HG03103 (cell line): ENCODE measurements around the gene PSME3IP1.
"Not testable (repeated sequence)": the region's sequence is repeated elsewhere in the genome, so short reads cannot be mapped to it uniquely, and the experiment has no call there.

Source experiments
- ATAC-seq: cut with Tn5 transposase; IDR thresholded peaks from one replicate; pipeline ENCODE4 v1.9.1; 2021; ENCODE audit warnings: low read depth; ENCODE audit not compliant: unreplicated experiment

Gene PSME3IP1

GRCh38 chr16:57200321-57200720, 14.5 kb upstream of the PSME3IP1 start:
- ATAC-seq = not testable (repeated sequence)

GRCh38 chr16:57196753-57197152, 10.9 kb upstream of the PSME3IP1 start:
- no peak for ATAC-seq

GRCh38 chr16:57196286-57196685, 10.4 kb upstream of the PSME3IP1 start:
- no peak for ATAC-seq

GRCh38 chr16:57194512-57194911, 8.7 kb upstream of the PSME3IP1 start:
- ATAC-seq = no peak

- no peak for ATAC-seq
Observed at GRCh38 chr16:57192720-57193486, 7.1 kb upstream of the PSME3IP1 start.

- ATAC-seq = no peak
Observed at GRCh38 chr16:57192146-57192545, 6.3 kb upstream of the PSME3IP1 start.

- ATAC-seq = no peak
Observed at GRCh38 chr16:57191056-57191571, 5.3 kb upstream of the PSME3IP1 start.

- ATAC-seq = no peak
Observed at GRCh38 chr16:57190136-57190535, 4.3 kb upstream of the PSME3IP1 start.

- not testable (repeated sequence) for ATAC-seq
Observed at GRCh38 chr16:57189527-57189926, 3.7 kb upstream of the PSME3IP1 start.

- ATAC-seq = no peak
Observed at GRCh38 chr16:57188711-57189002, 2.8 kb upstream of the PSME3IP1 start.

- ATAC-seq = not testable (repeated sequence)
Observed at GRCh38 chr16:57187902-57188710, 2.3 kb upstream of the PSME3IP1 start.

GRCh38 chr16:57186872-57187854, 1.3 kb upstream of the PSME3IP1 start:
- ATAC-seq = no peak

- ATAC-seq = peak; percentile 16
Observed at GRCh38 chr16:57185446-57185944, 344 bp downstream of the PSME3IP1 start.

- ATAC-seq = no peak
Observed at GRCh38 chr16:57184887-57185445, 873 bp downstream of the PSME3IP1 start.

GRCh38 chr16:57184113-57184512, 1.7 kb downstream of the PSME3IP1 start:
- ATAC-seq = no peak

- ATAC-seq = no peak
Observed at GRCh38 chr16:57179215-57179828, 6.5 kb downstream of the PSME3IP1 start.

GRCh38 chr16:57178793-57179212, 7.0 kb downstream of the PSME3IP1 start:
- ATAC-seq = no peak

- no peak for ATAC-seq
Observed at GRCh38 chr16:57178196-57178595, 7.6 kb downstream of the PSME3IP1 start.

- no peak for ATAC-seq
Observed at GRCh38 chr16:57175896-57176295, 9.9 kb downstream of the PSME3IP1 start.
